Measurements from ENCODE around the gene VSNL1. TPM values are rescaled to one million over a fixed set of nuclear protein-coding genes. Genes with fewer than 3 reads are reported as not detected.

VSNL1 gene
- total and polyA plus RNA-seq, 2 donors (not counting 1 experiment from before 2014, with no cell fraction given) = not detected

DNA sequence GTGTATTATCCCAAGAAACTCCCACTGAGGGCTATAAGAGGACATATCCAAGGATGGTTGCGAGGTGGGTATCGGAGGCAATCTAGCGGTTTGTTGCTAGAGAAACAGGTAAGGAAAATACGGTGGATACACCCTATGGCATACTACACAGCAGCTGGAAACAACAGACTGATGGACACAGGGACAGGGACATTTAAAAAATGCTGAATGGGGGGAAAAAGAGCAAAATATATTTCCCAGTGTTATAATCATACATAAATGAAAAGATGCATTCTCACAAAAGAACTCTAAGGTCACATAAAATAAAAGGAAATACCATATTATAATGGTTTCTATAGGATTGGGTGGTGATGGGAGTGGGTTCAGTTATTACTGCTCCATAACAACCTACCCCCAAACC, 117.3 kb downstream of the VSNL1 start:
- H3K27ac ChIP-seq (ENCODE audit: low read length in 2 of 2) = no peak overlapping the region
- H2AFZ ChIP-seq (ENCODE audit: insufficient read depth, low read depth, low read length, poor library complexity, severe bottlenecking) = no peak overlapping the region
- no peaks in the 10 kb centered on the region for H3K9me3 ChIP-seq (ENCODE audit: control extremely low read depth in 1 of 3, control insufficient read depth in 2 of 3, insufficient read depth in 1 of 3, low read length in 2 of 3)
- no peaks in the 10 kb centered on the region for H3K27me3 ChIP-seq (replicated peaks in 1 of 4; ENCODE audit: control extremely low read depth in 1 of 4, control insufficient read depth in 3 of 4, insufficient read depth in 4 of 4, low read length in 3 of 4)
- Mint-ChIP-seq H3K27me3 (no peaks in the 10 kb centered on the region), H3K27ac (no peak overlapping the region), H3K9me3 (ENCODE audit: insufficient read depth) (no peaks in the 10 kb centered on the region), H3K4me1 (no peaks in the 10 kb centered on the region), H3K4me3 (no peak overlapping the region)
- H3K79me2 ChIP-seq (ENCODE audit: control insufficient read depth, insufficient read depth, low read length) = no peaks in the 10 kb centered on the region
- CTCF ChIA-PET = no interaction called here
- no peak for TF ChIP-seq CTCF (IDR thresholded peaks at IDR 0.05)
- no peak for TF ChIP-seq EZH2 (IDR thresholded peaks at IDR 0.05; ENCODE audit: borderline replicate concordance, insufficient read depth, low read depth, low read length, poor library complexity, severe bottlenecking)
- DNase-seq = no peak
- intact Hi-C loops (cut with micrococcal nuclease) = no loop called here
- POLR2A ChIA-PET = no interaction called here
- no peaks in the 10 kb centered on the region for H4K20me1 ChIP-seq (ENCODE audit: control insufficient read depth, insufficient read depth, low read length, poor library complexity, severe bottlenecking)
- WGBS (ENCODE audit: insufficient coverage) = no CpG with 5 or more reads among the region's 4 CpGs
- no peak overlapping the region for H3K9ac ChIP-seq (ENCODE audit: low read length)
- H3K36me3 ChIP-seq (replicated peaks in 1 of 2; ENCODE audit: control extremely low read depth in 1 of 2, control insufficient read depth in 1 of 2, extremely low read depth in 1 of 2, insufficient read depth in 2 of 2, low read length in 1 of 2) = peaks cover 4 to 23% of the 10 kb centered on the region in 2 experiments
- no peak overlapping the region for H3K4me2 ChIP-seq (replicated peaks; ENCODE audit: low read depth, low read length, poor library complexity, severe bottlenecking)
- no peak for ATAC-seq (ENCODE audit: low read depth)
- H3K4me3 ChIP-seq (ENCODE audit: control extremely low read depth in 1 of 5, extremely low read depth in 1 of 5, insufficient read depth in 1 of 5, low read depth in 2 of 5, low read length in 4 of 5) = no peak overlapping the region
- H3K4me1 ChIP-seq (ENCODE audit: control insufficient read depth in 2 of 2, insufficient read depth in 2 of 2, low read length in 2 of 2) = no peaks in the 10 kb centered on the region

- Histone ChIP-seq H3K9me3 (ENCODE audit: control extremely low read depth in 1 of 3, control insufficient read depth in 2 of 3, insufficient read depth in 1 of 3, low read length in 2 of 3) (no peaks in the 10 kb centered on the region), H3K36me3 (replicated peaks in 1 of 2; ENCODE audit: control extremely low read depth in 1 of 2, control insufficient read depth in 1 of 2, extremely low read depth in 1 of 2, insufficient read depth in 2 of 2, low read length in 1 of 2) (peaks cover 4 to 28% of the 10 kb centered on the region in 2 experiments), H4K20me1 (ENCODE audit: control insufficient read depth, insufficient read depth, low read length, poor library complexity, severe bottlenecking) (no peaks in the 10 kb centered on the region), H3K4me3 (ENCODE audit: control extremely low read depth in 1 of 5, extremely low read depth in 1 of 5, insufficient read depth in 1 of 5, low read depth in 2 of 5, low read length in 4 of 5) (no peak overlapping the region), H3K4me1 (ENCODE audit: control insufficient read depth in 2 of 2, insufficient read depth in 2 of 2, low read length in 2 of 2) (no peaks in the 10 kb centered on the region), H2AFZ (ENCODE audit: insufficient read depth, low read depth, low read length, poor library complexity, severe bottlenecking) (no peak overlapping the region), H3K79me2 (ENCODE audit: control insufficient read depth, insufficient read depth, low read length) (no peaks in the 10 kb centered on the region), H3K4me2 (replicated peaks; ENCODE audit: low read depth, low read length, poor library complexity, severe bottlenecking) (no peak overlapping the region), H3K27ac (ENCODE audit: low read length in 2 of 2) (no peak overlapping the region), H3K9ac (ENCODE audit: low read length) (no peak overlapping the region), H3K27me3 (replicated peaks in 1 of 4; ENCODE audit: control extremely low read depth in 1 of 4, control insufficient read depth in 3 of 4, insufficient read depth in 4 of 4, low read length in 3 of 4) (no peaks in the 10 kb centered on the region)
- ATAC-seq (ENCODE audit: low read depth) (no peak), DNase-seq (no peak)
- ChIA-PET CTCF (no interaction called here), POLR2A (no interaction called here)
- intact Hi-C loops (cut with micrococcal nuclease) = no loop called here
- H3K4me3 Mint-ChIP-seq = no peak overlapping the region
- TF ChIP-seq EZH2 (IDR thresholded peaks at IDR 0.05; ENCODE audit: borderline replicate concordance, insufficient read depth, low read depth, low read length, poor library complexity, severe bottlenecking) = no peak
- H3K27me3 Mint-ChIP-seq = no peaks in the 10 kb centered on the region
- no peaks in the 10 kb centered on the region for H3K9me3 Mint-ChIP-seq (ENCODE audit: insufficient read depth)
- H3K4me1 Mint-ChIP-seq = no peaks in the 10 kb centered on the region
- H3K27ac Mint-ChIP-seq = no peak overlapping the region
- 86% methylated on average over 3 of the region's 6 CpGs for WGBS (ENCODE audit: insufficient coverage)
Measured at GRCh38 chr2:17658251-17658843, 117.9 kb downstream of the VSNL1 start.

Measured in B cell (primary cell).